DOHH2 (cell line): ENCODE results near the gene NOTO.
"Not testable (repeated sequence)": the region's sequence is repeated elsewhere in the genome, so short reads cannot be mapped to it uniquely, and the experiment has no call there.

Source experiments
- H3F3A ChIP-seq: fragments of 200-600 bp; sonication (generic), shearing (Covaris generic); 2 replicates; pipeline ENCODE4 v1.6.0; 2016; ENCODE audit warnings: antibody characterized with exemption, mild to moderate bottlenecking; ENCODE audit not compliant: control insufficient read depth, insufficient read depth
- H3K27ac ChIP-seq: fragments of 200-600 bp; sonication (generic); 2 replicates; pipeline ENCODE4 v1.5.1; 2014; ENCODE audit warnings: low read depth, mild to moderate bottlenecking, low read length, moderate library complexity
- H3K27me3 ChIP-seq: fragments of 200-600 bp; sonication (generic); 2 replicates; pipeline ENCODE4 v1.6.1; 2014; ENCODE audit warnings: mild to moderate bottlenecking, low read length, mixed read lengths; ENCODE audit not compliant: control insufficient read depth
- H3K36me3 ChIP-seq: fragments of 200-600 bp; sonication (generic); 2 replicates; pipeline ENCODE4 v1.6.1; 2014; ENCODE audit warnings: mild to moderate bottlenecking, low read length, moderate library complexity, mixed read lengths; ENCODE audit not compliant: control insufficient read depth
- H3K4me1 ChIP-seq: fragments of 200-600 bp; sonication (generic); 2 replicates; pipeline ENCODE4 v1.6.1; 2014; ENCODE audit warnings: mild to moderate bottlenecking, low read length, mixed read lengths; ENCODE audit not compliant: control insufficient read depth
- H3K4me2 ChIP-seq: fragments of 200-600 bp; sonication (generic); 2 replicates; pipeline ENCODE4 v1.6.0; 2014; ENCODE audit warnings: mild to moderate bottlenecking, low read length, moderate library complexity
- H3K4me3 ChIP-seq: fragments of 200-600 bp; sonication (generic); 2 replicates; pipeline ENCODE4 v1.5.1; 2014; ENCODE audit warnings: mild to moderate bottlenecking, low read length, mixed read lengths
- H3K79me2 ChIP-seq: fragments of 200-600 bp; sonication (generic); 2 replicates; pipeline ENCODE4 v1.6.1; 2014; ENCODE audit warnings: mild to moderate bottlenecking, low read length, mixed read lengths; ENCODE audit not compliant: control insufficient read depth
- H3K9me2 ChIP-seq: fragments of 200-600 bp; sonication (generic); replicated peaks from 2 replicates; pipeline ENCODE4 v1.6.1; 2014; ENCODE audit warnings: mild to moderate bottlenecking, low read length, mixed read lengths; ENCODE audit not compliant: control insufficient read depth
- H3K9me3 ChIP-seq: fragments of 200-600 bp; sonication (generic); 2 replicates; pipeline ENCODE4 v1.6.1; 2014; ENCODE audit warnings: antibody characterized with exemption, low read length, mixed read lengths; ENCODE audit not compliant: control insufficient read depth, insufficient read depth
- H4K20me1 ChIP-seq: fragments of 200-600 bp; sonication (generic); 2 replicates; pipeline ENCODE4 v1.6.0; 2014; ENCODE audit warnings: low read depth, mild to moderate bottlenecking, antibody characterized with exemption, low read length, moderate library complexity; ENCODE audit not compliant: control insufficient read depth, insufficient read depth
- EZH2phosphoT487 ChIP-seq: fragments of 200-600 bp; sonication (generic); IDR thresholded peaks from 2 replicates; pipeline ENCODE4 v1.6.1; 2017; ENCODE audit warnings: borderline replicate concordance, mild to moderate bottlenecking, antibody characterized with exemption, low read length, moderate library complexity, mixed read lengths
- TF ChIP-seq, protein P1 (sequence below): fragments of 200-600 bp; sonication (generic); IDR thresholded peaks from one replicate; pipeline ENCODE4 v1.5.1; 2014; ENCODE audit warnings: antibody characterized with exemption, mild to moderate bottlenecking, low read depth, low read length; ENCODE audit not compliant: poor library complexity, severe bottlenecking

NOTO gene

DNA sequence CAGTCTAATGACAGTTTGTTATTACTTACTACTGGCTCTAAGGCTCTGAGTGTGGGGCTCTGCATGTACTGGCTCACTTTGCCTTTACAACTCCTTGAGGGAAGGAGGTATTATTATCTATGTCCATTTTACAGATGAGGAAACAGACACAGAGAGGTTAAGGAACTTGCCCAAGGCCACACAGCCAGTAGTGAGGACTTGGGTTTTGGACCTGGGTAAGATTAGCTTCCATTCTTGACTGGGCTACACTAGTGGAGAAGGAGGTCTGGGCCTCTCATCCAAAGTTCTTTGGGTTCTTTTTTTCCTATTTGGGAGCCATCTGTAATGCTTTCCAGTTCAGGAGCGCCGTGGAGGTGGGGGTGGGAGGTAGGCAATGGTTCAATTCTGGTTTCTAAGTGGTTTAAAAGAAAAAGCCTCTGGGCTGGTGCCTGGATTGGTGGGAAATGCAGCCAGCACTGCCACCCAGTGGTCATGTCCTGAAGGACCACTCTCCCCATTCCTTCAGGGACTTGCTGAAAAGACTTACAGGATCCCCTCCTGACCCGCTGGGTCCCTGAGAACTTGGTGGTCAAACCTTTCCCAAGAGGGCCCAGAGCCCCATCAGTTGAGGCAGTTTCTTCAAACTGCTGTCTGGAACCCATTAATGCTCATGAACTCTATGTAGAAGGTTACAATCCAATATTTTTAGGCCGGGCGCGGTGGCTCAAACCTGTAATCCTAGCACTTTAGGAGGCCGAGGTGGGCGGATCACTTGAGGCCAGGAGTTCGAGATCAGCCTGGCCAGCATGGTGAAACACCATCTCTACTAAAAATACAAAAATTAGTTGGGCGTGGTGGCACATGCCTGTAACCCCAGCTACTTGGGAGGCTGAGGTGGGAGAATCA lies 38.6 kb upstream of the NOTO start:
- H3K36me3 ChIP-seq, result no peaks in the 10 kb centered on the region
- no peaks in the 10 kb centered on the region for H3K4me1 ChIP-seq
- 0 out of 2 replicates have a peak, but pooled peaks cover 3% of the 10 kb centered on the region for H4K20me1 ChIP-seq
- no peaks in the 10 kb centered on the region for H3K9me2 ChIP-seq
- H3K4me3 ChIP-seq, result no peak overlapping the region
- H3K4me2 ChIP-seq, result no peak overlapping the region
- no peaks in the 10 kb centered on the region for H3K9me3 ChIP-seq
- H3K79me2 ChIP-seq, result no peaks in the 10 kb centered on the region
- no peaks in the 10 kb centered on the region for H3F3A ChIP-seq
- peaks cover 3% of the 10 kb centered on the region for H3K27me3 ChIP-seq
- H3K27ac ChIP-seq, result no peak overlapping the region
- TF ChIP-seq, protein P1, sequence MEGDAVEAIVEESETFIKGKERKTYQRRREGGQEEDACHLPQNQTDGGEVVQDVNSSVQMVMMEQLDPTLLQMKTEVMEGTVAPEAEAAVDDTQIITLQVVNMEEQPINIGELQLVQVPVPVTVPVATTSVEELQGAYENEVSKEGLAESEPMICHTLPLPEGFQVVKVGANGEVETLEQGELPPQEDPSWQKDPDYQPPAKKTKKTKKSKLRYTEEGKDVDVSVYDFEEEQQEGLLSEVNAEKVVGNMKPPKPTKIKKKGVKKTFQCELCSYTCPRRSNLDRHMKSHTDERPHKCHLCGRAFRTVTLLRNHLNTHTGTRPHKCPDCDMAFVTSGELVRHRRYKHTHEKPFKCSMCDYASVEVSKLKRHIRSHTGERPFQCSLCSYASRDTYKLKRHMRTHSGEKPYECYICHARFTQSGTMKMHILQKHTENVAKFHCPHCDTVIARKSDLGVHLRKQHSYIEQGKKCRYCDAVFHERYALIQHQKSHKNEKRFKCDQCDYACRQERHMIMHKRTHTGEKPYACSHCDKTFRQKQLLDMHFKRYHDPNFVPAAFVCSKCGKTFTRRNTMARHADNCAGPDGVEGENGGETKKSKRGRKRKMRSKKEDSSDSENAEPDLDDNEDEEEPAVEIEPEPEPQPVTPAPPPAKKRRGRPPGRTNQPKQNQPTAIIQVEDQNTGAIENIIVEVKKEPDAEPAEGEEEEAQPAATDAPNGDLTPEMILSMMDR, result peak; percentile 82
- TF ChIP-seq EZH2phosphoT487, result no peak

DNA sequence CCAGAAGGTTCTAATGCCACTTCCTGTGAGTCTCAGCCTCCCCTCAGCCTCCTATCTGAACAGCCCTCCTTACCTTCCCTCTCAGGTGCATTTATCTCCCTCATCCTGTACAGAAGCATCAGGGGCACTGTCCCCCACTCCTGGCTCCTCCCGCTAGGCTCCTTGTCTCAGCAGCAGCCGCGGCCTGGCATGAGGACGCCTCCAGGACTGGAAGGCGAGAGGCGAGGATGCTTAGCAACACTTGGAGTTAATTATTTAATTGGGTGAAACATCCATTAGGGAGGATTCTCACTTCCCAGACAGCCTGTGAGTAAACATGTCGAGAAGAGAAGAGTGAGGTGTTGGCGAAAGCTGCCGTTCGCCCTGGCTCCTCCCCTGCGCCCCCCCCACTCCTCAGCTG lies 36.4 kb upstream of the NOTO start:
- H3K36me3 ChIP-seq, H3K9me3 ChIP-seq, H4K20me1 ChIP-seq, H3K79me2 ChIP-seq, H3K4me1 ChIP-seq, H3K27me3 ChIP-seq, H3K27ac ChIP-seq, H3F3A ChIP-seq, H3K9me2 ChIP-seq, H3K4me2 ChIP-seq, H3K4me3 ChIP-seq: not testable (repeated sequence)

DNA sequence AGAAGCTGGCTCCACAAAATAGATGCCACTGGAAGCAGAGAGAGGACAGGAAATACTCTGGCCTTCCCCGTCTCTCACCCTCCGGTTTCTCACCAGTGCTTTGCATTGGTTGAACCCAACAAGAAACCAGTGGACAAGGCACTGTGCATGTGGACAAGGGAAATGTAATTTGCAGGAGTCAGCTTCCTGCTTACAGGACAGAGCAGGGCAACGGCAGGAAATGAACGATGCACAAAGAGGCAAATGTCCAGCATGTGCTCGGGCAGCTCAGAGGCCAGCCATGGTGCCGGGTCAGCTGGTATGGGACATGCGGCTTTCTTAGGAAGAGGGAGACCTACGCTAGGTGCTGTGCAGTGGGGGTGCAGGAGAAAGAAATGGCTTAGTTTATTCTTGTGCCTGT lies 35.6 kb upstream of the NOTO start:
- not testable (repeated sequence) for H3K4me3 ChIP-seq, H3K27ac ChIP-seq, H3K4me2 ChIP-seq, H3K79me2 ChIP-seq, H3K36me3 ChIP-seq, H4K20me1 ChIP-seq, H3K27me3 ChIP-seq, H3F3A ChIP-seq, H3K4me1 ChIP-seq, H3K9me3 ChIP-seq, H3K9me2 ChIP-seq

DNA sequence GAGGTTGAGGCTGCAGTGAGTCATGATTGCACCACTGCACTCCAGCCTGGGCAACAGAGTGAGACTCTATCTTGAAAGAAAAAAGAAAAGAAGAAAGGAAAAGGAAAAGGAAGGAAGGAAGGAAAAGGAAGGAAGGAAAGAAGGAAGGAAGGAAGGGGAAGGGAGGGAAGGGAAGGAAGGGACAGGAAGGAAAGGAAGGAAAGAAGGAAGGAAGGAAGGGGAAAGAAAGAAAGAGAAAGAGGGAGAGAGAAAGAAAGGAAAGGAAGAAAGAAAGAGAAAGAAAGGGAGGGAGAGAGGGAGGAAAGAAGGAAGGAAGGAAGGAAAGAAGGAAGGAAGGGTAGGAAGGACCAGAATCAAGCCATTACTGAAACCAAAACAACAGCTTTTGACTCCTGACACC lies 34.0 kb upstream of the NOTO start:
- not testable (repeated sequence) for H3K9me2 ChIP-seq, H3K4me1 ChIP-seq, H3K4me2 ChIP-seq, H3K27me3 ChIP-seq, H3K27ac ChIP-seq, H3K36me3 ChIP-seq, H4K20me1 ChIP-seq, H3F3A ChIP-seq, H3K4me3 ChIP-seq, H3K79me2 ChIP-seq, H3K9me3 ChIP-seq

DNA sequence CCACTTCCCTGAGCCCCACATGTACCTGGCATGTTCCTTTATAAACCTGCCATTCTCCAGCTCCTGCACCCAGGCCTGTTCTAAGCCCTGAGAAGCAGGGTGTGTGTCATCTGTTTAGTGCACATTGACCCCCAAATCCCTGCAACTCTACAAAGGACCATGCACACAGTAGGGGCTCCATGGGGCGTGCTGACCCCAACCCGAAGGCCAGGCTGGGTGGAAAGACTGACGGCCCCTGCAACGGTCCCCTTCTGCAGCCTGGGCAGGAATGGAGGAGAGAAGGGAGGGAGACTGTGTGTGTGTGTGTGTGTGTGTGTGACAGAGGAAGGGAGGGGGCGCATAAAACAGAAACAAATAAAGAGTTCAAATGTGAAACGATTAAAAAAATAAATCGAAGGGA lies 32.0 kb upstream of the NOTO start:
- H3K9me3 ChIP-seq, H3K9me2 ChIP-seq, H3K36me3 ChIP-seq, H3K79me2 ChIP-seq, H3K4me3 ChIP-seq, H3K4me1 ChIP-seq, H3K4me2 ChIP-seq, H3K27ac ChIP-seq, H3F3A ChIP-seq, H4K20me1 ChIP-seq: not testable (repeated sequence)
- H3K27me3 ChIP-seq, result peaks cover 22% of the 10 kb centered on the region
